Effector memory CD8-positive, alpha-beta T cell (primary cell): ENCODE data around the gene ABHD2.

Experiments
- ATAC-seq: fragments of 150-1000 bp; cut with Tn5 transposase; replicated peaks from 2 replicates; pipeline ENCODE4 v1.10.0; 2021; ENCODE audit warnings: mild to moderate bottlenecking, moderate library complexity
- DNase-seq, 3 experiments: peaks; one replicate each; pipeline ENCODE4 v3.0.0; 2021
- H3K27ac Mint-ChIP-seq, 2 donors: one replicate each; pipeline ENCODE4 v1.8.0; 2022; ENCODE audit warnings: mild to moderate bottlenecking in 2 of 2, mixed read lengths in 2 of 2, moderate library complexity in 2 of 2
- H3K27me3 Mint-ChIP-seq, 2 donors: one replicate each; pipeline ENCODE4 v1.8.0; 2022; ENCODE audit warnings: mixed read lengths in 2 of 2
- H3K36me3 Mint-ChIP-seq: one replicate; pipeline ENCODE4 v1.8.0; 2022; ENCODE audit warnings: mild to moderate bottlenecking, moderate library complexity, mixed read lengths; ENCODE audit not compliant: insufficient read depth
- H3K4me1 Mint-ChIP-seq, 2 donors: one replicate each; pipeline ENCODE4 v1.8.0; 2022; ENCODE audit warnings: low read depth in 2 of 2, mixed read lengths in 2 of 2
- H3K4me3 Mint-ChIP-seq, 2 donors: one replicate each; pipeline ENCODE4 v1.8.0; 2022; ENCODE audit warnings: mild to moderate bottlenecking in 2 of 2, mixed read lengths in 2 of 2, moderate library complexity in 2 of 2
- H3K9me3 Mint-ChIP-seq, 2 donors: one replicate each; pipeline ENCODE4 v1.8.0; 2022; ENCODE audit warnings: mixed read lengths in 2 of 2

The ABHD2 gene

DNA sequence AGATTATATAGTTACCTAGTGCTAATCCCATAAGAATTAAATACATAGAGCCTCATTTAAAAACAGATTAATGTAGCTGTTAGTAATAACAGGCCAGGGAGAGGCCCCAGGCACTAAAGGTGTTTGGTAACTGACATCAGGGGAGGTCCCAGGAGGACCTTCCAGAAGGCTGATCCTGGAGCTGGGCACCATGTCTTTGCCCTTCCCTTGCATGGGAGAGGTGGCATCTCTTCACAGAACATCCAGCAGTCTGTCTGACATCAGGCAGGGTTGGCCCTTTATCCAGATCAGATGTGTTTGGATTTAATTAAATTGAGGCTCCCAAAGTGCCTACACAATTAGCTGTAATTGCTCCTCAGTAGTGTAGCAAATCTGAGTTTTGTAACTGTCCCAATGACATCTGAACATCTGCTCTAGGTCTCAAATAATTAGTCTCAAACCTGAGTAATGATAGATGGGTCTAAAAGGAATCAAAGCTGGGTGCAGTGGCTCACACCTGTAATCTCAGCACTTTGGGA is 80.1 kb downstream of the ABHD2 start:
- Mint-ChIP-seq H3K4me1 (peaks cover 4 to 5% of the 10 kb centered on the region in 2 donors), H3K27ac (peak overlapping the region in 1 of 2 donors; percentile 58), H3K9me3 (no peaks in the 10 kb centered on the region), H3K4me3 (no peak overlapping the region), H3K36me3 (no peaks in the 10 kb centered on the region), H3K27me3 (no peaks in the 10 kb centered on the region)
- DNase-seq (no peak), ATAC-seq (no peak)

DNA sequence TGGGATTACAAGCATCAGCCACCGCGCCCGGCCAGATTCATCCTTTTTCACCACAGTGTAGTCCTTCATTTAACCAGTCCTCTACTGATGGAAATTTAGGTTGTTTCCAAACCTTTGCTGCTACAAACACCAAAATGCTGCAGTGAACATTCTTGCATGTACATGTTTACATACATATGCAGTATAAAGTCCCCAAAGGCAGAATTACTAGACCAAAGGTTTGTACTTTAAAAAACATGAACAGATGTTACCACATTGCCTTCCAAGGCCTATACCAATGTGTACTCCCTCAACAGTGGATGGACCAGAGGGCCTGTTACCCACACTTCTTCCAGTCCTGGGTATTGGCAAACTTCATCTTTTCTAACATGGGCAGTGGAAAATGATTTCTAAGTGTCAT is 82.1 kb downstream of the ABHD2 start:
- ATAC-seq = no peak
- H3K27me3 Mint-ChIP-seq = no peaks in the 10 kb centered on the region
- peaks cover 4 to 5% of the 10 kb centered on the region in 2 donors for H3K4me1 Mint-ChIP-seq
- H3K27ac Mint-ChIP-seq = peak overlapping the region in 1 of 2 donors; percentile 53
- no peaks in the 10 kb centered on the region for H3K36me3 Mint-ChIP-seq
- H3K9me3 Mint-ChIP-seq = no peaks in the 10 kb centered on the region
- H3K4me3 Mint-ChIP-seq = no peak overlapping the region
- DNase-seq = no peak

DNA sequence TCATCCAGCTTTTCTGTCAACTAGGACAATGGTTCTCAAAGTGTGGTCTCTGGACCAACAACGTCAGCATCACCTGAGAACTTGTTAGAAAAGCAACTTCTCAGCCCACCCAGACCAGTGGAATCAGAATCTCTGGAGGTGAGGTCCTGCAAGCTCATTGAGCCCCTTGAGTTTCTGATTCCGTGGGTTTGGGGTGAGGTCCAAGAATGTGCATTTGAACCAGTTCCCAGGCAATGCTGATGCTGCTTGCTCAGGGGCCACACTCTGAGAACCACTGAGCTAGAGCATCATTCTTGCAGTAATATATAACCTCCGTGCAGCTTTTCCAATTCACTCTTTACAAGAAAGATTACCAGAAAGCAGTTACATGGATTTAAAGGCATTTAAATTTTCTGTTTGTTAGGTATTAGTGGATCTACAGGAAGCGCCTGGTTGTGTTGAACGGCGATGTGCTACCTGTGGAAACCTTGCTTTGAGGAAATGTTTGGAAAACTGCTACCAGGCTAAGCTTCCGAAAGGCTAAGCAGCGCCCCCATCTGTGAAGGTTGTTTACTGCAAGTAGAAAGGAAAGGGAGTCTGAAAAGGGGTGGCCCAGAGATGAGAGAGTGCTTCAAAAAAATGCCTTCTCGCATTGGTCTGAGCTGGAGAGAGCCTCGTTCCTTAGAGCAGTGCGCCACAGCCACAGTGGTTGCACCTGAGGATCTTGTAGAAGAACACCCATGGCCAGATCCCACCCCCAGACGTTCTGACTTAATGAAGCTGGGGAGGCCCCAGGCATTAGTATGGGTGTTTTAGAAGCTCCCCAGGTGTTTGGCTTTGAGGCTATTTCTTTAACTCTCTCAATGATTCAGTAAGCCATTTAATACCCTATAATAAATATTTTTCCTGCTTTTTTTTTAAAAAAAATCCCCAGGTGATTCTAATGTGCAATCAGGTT is 83.1 kb downstream of the ABHD2 start:
- Mint-ChIP-seq H3K27me3 (no peaks in the 10 kb centered on the region), H3K4me1 (peaks cover 4 to 5% of the 10 kb centered on the region in 2 donors), H3K27ac (no peak overlapping the region), H3K9me3 (no peaks in the 10 kb centered on the region), H3K4me3 (no peak overlapping the region), H3K36me3 (no peaks in the 10 kb centered on the region)
- DNase-seq = peak; percentile 19 to 45 (median 32)
- no peak for ATAC-seq

DNA sequence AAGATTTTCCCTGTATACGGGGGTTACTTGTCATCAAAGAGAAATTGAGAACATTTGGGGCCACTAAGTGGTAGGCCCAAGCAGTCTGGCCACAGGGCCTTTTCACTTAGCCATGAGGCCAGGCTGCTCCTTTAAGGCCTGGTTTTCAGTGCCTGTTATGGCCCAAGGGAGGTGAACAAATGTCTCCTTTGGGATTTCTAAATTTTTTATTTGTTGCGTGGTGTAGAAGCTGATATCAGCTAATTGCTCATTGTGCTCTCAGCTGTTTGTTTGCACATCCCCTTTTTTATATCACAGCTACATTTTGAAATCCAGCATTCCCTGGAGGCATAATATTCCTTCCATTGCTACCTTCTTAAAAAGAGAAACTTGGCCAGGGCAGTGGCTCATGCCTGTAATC is 84.7 kb downstream of the ABHD2 start:
- H3K27ac Mint-ChIP-seq = peak overlapping the region in 1 of 2 donors; percentile 49
- ATAC-seq = no peak
- no peak overlapping the region for H3K4me3 Mint-ChIP-seq
- peaks cover 6% of the 10 kb centered on the region for H3K36me3 Mint-ChIP-seq
- H3K9me3 Mint-ChIP-seq = no peaks in the 10 kb centered on the region
- no peak for DNase-seq
- no peaks in the 10 kb centered on the region for H3K27me3 Mint-ChIP-seq
- H3K4me1 Mint-ChIP-seq = peaks cover 3 to 6% of the 10 kb centered on the region in 2 donors

DNA sequence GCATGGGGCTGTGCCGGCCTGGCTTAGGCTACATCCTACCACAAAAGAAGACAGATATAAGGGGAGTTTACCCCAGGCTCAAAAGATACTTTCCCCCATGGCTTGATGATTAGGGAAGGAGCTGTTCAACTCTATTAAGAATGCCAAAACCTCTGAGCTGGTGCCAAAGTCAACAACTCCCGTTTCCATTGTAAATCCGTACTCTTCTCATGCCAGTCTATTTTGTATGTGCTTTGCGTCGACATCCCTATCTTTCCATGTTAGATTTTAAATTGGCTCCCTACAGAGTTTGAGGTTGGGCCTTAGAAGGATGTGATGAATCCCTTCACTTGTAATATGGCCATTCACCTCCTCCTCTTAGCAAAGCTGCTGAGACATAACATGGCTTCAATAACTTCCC is 86.2 kb downstream of the ABHD2 start:
- no peak overlapping the region for H3K27ac Mint-ChIP-seq

GRCh38 chr15:89175617-89176191 is 87.4 kb downstream of the ABHD2 start:
- no peak for ATAC-seq
- H3K36me3 Mint-ChIP-seq = peaks cover 6% of the 10 kb centered on the region
- no peaks in the 10 kb centered on the region for H3K9me3 Mint-ChIP-seq

More for the DNA sequence above, 86.2 kb downstream of the ABHD2 start:
- no peaks in the 10 kb centered on the region for H3K9me3 Mint-ChIP-seq
- H3K36me3 Mint-ChIP-seq = peaks cover 6% of the 10 kb centered on the region
- ATAC-seq (no peak), DNase-seq (no peak)
- no peak overlapping the region for H3K4me3 Mint-ChIP-seq
- H3K27me3 Mint-ChIP-seq = no peaks in the 10 kb centered on the region
- peaks cover 3 to 6% of the 10 kb centered on the region in 2 donors for H3K4me1 Mint-ChIP-seq

GRCh38 chr15:89177116-89177515 is 88.9 kb downstream of the ABHD2 start:
- Mint-ChIP-seq H3K27ac (peak overlapping the region; percentile 23 to 77), H3K4me3 (no peak overlapping the region), H3K9me3 (no peaks in the 10 kb centered on the region), H3K27me3 (no peaks in the 10 kb centered on the region), H3K36me3 (peaks cover 6% of the 10 kb centered on the region), H3K4me1 (peaks cover 3 to 6% of the 10 kb centered on the region in 2 donors)
- DNase-seq (no peak), ATAC-seq (no peak)

More at GRCh38 chr15:89175617-89176191, 87.4 kb downstream of the ABHD2 start:
- peak overlapping the region in 1 of 2 donors; percentile 4 for H3K27ac Mint-ChIP-seq
- no peaks in the 10 kb centered on the region for H3K27me3 Mint-ChIP-seq
- H3K4me3 Mint-ChIP-seq = no peak overlapping the region
- H3K4me1 Mint-ChIP-seq = peaks cover 3 to 6% of the 10 kb centered on the region in 2 donors
- no peak for DNase-seq

DNA sequence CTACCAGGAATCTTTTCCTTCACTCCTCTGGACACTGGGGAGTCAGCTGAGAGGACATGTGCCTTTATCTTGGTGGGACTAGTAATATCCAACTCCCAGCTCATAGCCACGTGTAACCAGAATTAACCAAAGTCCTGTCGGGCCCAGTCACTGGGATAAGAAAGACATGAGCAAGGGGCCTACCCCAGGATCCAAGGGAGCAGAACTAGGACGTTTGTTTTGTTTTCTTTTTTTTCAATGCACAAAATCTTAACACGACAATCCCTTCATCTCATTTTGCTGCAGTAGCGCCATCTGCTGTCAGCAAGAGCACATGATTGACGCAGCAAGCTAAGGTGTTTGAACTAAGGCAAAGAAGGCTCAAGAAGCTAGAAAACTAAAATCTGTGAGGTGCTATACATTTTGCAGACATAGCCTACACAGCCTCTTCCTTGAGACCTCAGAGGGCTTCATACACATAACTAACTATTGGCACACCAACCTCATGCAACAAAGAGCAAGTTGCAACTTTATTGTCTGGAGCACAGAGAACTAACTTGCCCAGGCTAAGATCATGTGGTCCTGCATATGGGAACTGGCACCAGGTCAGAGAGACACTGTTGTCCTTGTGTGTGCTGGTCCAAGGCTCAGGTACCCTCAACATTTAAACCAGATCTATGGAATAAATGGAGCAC is 89.5 kb downstream of the ABHD2 start:
- peak overlapping the region; percentile 23 to 77 for H3K27ac Mint-ChIP-seq
- no peaks in the 10 kb centered on the region for H3K9me3 Mint-ChIP-seq
- DNase-seq (peak; percentile 48 to 58 (median 51)), ATAC-seq (peak; percentile 53)
- no peak overlapping the region for H3K4me3 Mint-ChIP-seq
- peaks cover 3 to 6% of the 10 kb centered on the region in 2 donors for H3K4me1 Mint-ChIP-seq
- no peaks in the 10 kb centered on the region for H3K27me3 Mint-ChIP-seq
- peaks cover 6% of the 10 kb centered on the region for H3K36me3 Mint-ChIP-seq

- peaks cover 3 to 6% of the 10 kb centered on the region in 2 donors for H3K4me1 Mint-ChIP-seq
- ATAC-seq (no peak), DNase-seq (no peak)
- no peak overlapping the region for H3K27ac Mint-ChIP-seq
- no peak overlapping the region for H3K4me3 Mint-ChIP-seq
- no peaks in the 10 kb centered on the region for H3K9me3 Mint-ChIP-seq
- H3K27me3 Mint-ChIP-seq = no peaks in the 10 kb centered on the region
- H3K36me3 Mint-ChIP-seq = peaks cover 7% of the 10 kb centered on the region
Measured at GRCh38 chr15:89178307-89178977, 90.2 kb downstream of the ABHD2 start.

DNA sequence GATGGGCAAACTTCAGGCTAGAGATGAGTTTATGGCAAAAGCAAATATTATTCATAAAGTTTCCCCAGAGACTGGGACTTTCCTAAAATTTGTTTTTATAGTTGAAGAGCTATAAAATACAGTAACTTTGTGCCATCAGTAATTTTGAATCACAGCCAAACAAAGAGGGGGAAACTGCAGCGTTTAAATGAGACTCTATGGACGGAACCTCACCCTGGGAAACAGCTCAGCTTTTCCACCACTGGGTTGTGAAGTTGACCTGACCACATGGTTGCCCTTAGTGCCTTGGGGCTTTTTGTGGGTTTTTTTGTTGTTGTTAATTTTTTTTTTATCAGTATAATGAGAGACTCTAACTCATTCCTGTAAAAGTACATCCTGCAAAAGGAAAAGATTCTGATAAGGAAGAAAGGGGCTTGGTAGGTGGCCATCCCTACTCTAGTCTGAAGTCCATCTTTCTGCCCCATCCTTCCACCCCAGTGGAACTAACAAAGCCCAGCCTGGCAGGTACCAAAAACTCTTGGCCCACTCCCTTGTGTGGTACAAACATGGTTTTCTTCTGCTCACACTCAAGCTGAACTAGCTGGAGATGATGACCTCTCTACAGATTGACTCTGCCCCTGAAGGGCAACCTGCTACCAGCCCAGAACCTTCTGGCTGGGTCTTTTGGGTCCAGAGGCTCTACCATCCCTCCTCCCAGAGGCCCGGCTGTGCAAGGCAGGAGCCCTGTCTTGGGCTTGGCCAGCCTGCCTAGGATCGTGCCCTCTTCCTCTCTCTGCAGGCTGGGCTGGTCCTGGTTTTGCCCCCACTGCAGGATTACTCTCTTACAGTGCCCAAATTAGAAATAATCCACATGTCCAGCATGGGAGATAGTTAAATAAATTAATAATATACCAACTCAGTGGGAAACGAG is 92.0 kb downstream of the ABHD2 start:
- Mint-ChIP-seq H3K4me1 (peaks cover 3 to 6% of the 10 kb centered on the region in 2 donors), H3K9me3 (no peaks in the 10 kb centered on the region), H3K27ac (peak overlapping the region in 1 of 2 donors; percentile 75), H3K27me3 (no peaks in the 10 kb centered on the region), H3K36me3 (peaks cover 15% of the 10 kb centered on the region), H3K4me3 (no peak overlapping the region)
- no peak for DNase-seq
- ATAC-seq = no peak

DNA sequence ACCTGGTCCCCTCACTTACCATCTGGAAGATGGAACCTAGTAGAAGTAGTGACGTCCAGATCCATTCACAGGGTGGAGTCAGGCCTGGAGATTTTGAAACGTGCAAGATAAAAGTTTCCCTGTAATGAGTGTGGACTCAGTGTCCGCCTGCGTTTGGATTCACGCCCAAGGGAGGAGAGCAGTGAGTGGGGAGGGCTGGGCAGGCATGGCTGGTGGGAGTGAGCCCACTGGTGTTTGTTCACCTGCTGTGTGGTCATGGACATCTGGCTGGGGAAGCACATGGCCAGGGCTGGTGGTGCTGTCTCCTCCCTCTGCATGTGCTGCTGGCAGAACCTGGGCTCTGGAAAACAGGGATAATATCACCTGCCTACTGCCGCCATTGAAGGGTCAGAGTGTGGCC is 96.1 kb downstream of the ABHD2 start:
- no peak for ATAC-seq
- Mint-ChIP-seq H3K9me3 (no peaks in the 10 kb centered on the region), H3K27ac (no peak overlapping the region), H3K36me3 (peaks cover 25% of the 10 kb centered on the region), H3K4me3 (no peak overlapping the region), H3K27me3 (no peaks in the 10 kb centered on the region), H3K4me1 (no peaks in the 10 kb centered on the region)
- no peak for DNase-seq

- Mint-ChIP-seq H3K36me3 (peaks cover 25% of the 10 kb centered on the region), H3K27ac (no peak overlapping the region), H3K27me3 (no peaks in the 10 kb centered on the region), H3K4me3 (no peak overlapping the region), H3K4me1 (no peaks in the 10 kb centered on the region), H3K9me3 (no peaks in the 10 kb centered on the region)
- no peak for DNase-seq
- no peak for ATAC-seq
Measured at GRCh38 chr15:89184886-89185526, 96.8 kb downstream of the ABHD2 start.
